ENCODE data around the gene ZRANB3. TPM values are rescaled to one million over a fixed set of nuclear protein-coding genes. Genes with fewer than 3 reads are reported as not detected.

Gene ZRANB3
- polyA plus RNA-seq, 1 donor (not counting 4 experiments of a cell fraction or from before 2014, with no cell fraction given): 10.6 TPM

DNA sequence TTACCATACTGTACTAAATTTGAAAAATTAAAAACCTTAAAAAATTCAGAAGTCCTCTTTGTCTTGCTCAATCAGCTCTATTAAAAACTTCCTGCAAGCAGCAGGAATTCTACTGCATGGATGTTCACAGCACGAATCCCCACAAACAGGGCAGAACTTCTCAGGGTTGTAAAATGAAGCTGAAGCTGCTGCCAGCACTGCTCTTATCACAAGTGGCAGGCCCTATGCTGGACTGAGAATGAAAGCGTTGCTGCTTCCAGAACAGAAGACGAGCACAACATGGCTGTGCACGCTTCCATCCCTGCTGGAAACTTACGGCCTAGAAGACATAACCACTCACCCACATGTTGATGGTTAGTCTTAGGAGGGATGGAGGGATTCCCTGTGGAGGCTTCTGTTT is 345.0 kb downstream of the ZRANB3 start:
- FAIRE-seq (no peak), DNase-seq (ENCODE audit: low read depth, low spot score) (no peak)
- dilution Hi-C loops (cut with MboI; ENCODE audit: extremely low pct_ligation_motif_present, low sequenced_read_pairs): no loop called here
- Histone ChIP-seq H3K9ac (ENCODE audit: control insufficient read depth, extremely low read depth, insufficient read depth, low read length) (no peak overlapping the region), H3K79me2 (ENCODE audit: control insufficient read depth, insufficient read depth, low read length) (no peaks in the 10 kb centered on the region), H3K27me3 (ENCODE audit: control insufficient read depth, extremely low read depth, insufficient read depth, low read length) (no peaks in the 10 kb centered on the region), H3K4me3 (ENCODE audit: control insufficient read depth in 2 of 3, extremely low read depth in 1 of 3, insufficient read depth in 2 of 3, low read depth in 1 of 3, low read length in 3 of 3) (no peak overlapping the region), H3K9me1 (ENCODE audit: control insufficient read depth, extremely low read depth, insufficient read depth, low read length) (no peaks in the 10 kb centered on the region), H3K4me2 (ENCODE audit: control insufficient read depth, extremely low read depth, insufficient read depth, low read depth, low read length) (no peak overlapping the region), H4K20me1 (ENCODE audit: control insufficient read depth, extremely low read depth, insufficient read depth, low read length) (no peaks in the 10 kb centered on the region), H3K4me1 (ENCODE audit: control insufficient read depth, extremely low read depth, insufficient read depth, low read length) (no peaks in the 10 kb centered on the region), H3K27ac (ENCODE audit: control insufficient read depth, insufficient read depth, low read length) (no peak overlapping the region), H2AFZ (ENCODE audit: control insufficient read depth, low read length) (no peak overlapping the region), H3K36me3 (ENCODE audit: control insufficient read depth in 2 of 2, extremely low read depth in 1 of 2, insufficient read depth in 2 of 2, low read length in 2 of 2) (peaks cover 0 to 2% of the 10 kb centered on the region in 2 experiments), H3K9me3 (ENCODE audit: control insufficient read depth, low read depth, low read length) (no peaks in the 10 kb centered on the region)
- no peak for TF ChIP-seq EZH2 (IDR thresholded peaks at IDR 0.05; ENCODE audit: low read length)

GRCh38 chr2:135183822-135184221 is 347.2 kb downstream of the ZRANB3 start:
- no peak for DNase-seq (ENCODE audit: low read depth, low spot score)
- no peak overlapping the region for H3K9ac ChIP-seq (ENCODE audit: control insufficient read depth, extremely low read depth, insufficient read depth, low read length)
- no peak for FAIRE-seq
- H3K4me2 ChIP-seq (ENCODE audit: control insufficient read depth, extremely low read depth, insufficient read depth, low read depth, low read length): no peak overlapping the region
- H3K27me3 ChIP-seq (ENCODE audit: control insufficient read depth, extremely low read depth, insufficient read depth, low read length): no peaks in the 10 kb centered on the region
- dilution Hi-C loops (cut with MboI; ENCODE audit: extremely low pct_ligation_motif_present, low sequenced_read_pairs): no loop called here
- H3K9me1 ChIP-seq (ENCODE audit: control insufficient read depth, extremely low read depth, insufficient read depth, low read length): no peaks in the 10 kb centered on the region
- H3K9me3 ChIP-seq (ENCODE audit: control insufficient read depth, low read depth, low read length): no peaks in the 10 kb centered on the region
- no peak overlapping the region for H3K27ac ChIP-seq (ENCODE audit: control insufficient read depth, insufficient read depth, low read length)
- TF ChIP-seq, protein P1, sequence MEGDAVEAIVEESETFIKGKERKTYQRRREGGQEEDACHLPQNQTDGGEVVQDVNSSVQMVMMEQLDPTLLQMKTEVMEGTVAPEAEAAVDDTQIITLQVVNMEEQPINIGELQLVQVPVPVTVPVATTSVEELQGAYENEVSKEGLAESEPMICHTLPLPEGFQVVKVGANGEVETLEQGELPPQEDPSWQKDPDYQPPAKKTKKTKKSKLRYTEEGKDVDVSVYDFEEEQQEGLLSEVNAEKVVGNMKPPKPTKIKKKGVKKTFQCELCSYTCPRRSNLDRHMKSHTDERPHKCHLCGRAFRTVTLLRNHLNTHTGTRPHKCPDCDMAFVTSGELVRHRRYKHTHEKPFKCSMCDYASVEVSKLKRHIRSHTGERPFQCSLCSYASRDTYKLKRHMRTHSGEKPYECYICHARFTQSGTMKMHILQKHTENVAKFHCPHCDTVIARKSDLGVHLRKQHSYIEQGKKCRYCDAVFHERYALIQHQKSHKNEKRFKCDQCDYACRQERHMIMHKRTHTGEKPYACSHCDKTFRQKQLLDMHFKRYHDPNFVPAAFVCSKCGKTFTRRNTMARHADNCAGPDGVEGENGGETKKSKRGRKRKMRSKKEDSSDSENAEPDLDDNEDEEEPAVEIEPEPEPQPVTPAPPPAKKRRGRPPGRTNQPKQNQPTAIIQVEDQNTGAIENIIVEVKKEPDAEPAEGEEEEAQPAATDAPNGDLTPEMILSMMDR (optimal IDR thresholded peaks at IDR 0.05 in 1 of 3, IDR thresholded peaks at IDR 0.05 in 1 of 3, conservative IDR thresholded peaks at IDR 0.05 in 1 of 3; ENCODE audit: extremely low read depth in 1 of 3, insufficient read depth in 2 of 3, low read length in 3 of 3): no peak
- no peak for TF ChIP-seq EZH2 (IDR thresholded peaks at IDR 0.05; ENCODE audit: low read length)
- peaks cover 0 to 2% of the 10 kb centered on the region in 2 experiments for H3K36me3 ChIP-seq (ENCODE audit: control insufficient read depth in 2 of 2, extremely low read depth in 1 of 2, insufficient read depth in 2 of 2, low read length in 2 of 2)
- H3K4me3 ChIP-seq (ENCODE audit: control insufficient read depth in 2 of 3, extremely low read depth in 1 of 3, insufficient read depth in 2 of 3, low read depth in 1 of 3, low read length in 3 of 3): no peak overlapping the region
- no peak overlapping the region for H2AFZ ChIP-seq (ENCODE audit: control insufficient read depth, low read length)
- no peaks in the 10 kb centered on the region for H3K79me2 ChIP-seq (ENCODE audit: control insufficient read depth, insufficient read depth, low read length)
- H3K4me1 ChIP-seq (ENCODE audit: control insufficient read depth, extremely low read depth, insufficient read depth, low read length): no peaks in the 10 kb centered on the region
- H4K20me1 ChIP-seq (ENCODE audit: control insufficient read depth, extremely low read depth, insufficient read depth, low read length): no peaks in the 10 kb centered on the region

DNA sequence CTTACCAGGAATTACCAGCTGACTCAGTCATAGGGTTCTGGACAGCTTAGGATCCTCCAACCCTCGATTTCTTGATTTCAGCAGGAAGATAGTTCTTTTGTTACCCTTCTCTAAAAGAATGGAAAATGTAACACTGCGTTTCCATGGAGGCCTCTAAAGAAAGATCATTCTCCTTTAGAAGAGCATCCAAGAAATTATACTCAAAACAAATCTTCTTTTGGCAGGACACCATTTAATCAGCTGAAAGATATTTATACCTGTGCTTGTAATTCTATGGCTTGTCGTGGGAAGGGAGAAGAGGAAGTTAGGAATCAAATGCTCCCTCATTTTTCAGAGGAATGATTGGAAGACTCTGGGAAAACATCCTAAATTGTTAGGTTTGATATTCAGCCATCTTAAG is 348.4 kb downstream of the ZRANB3 start:
- no peaks in the 10 kb centered on the region for H3K27me3 ChIP-seq (ENCODE audit: control insufficient read depth, extremely low read depth, insufficient read depth, low read length)
- TF ChIP-seq EZH2 (IDR thresholded peaks at IDR 0.05; ENCODE audit: low read length): no peak
- TF ChIP-seq, protein P1 (optimal IDR thresholded peaks at IDR 0.05 in 1 of 3, IDR thresholded peaks at IDR 0.05 in 1 of 3, conservative IDR thresholded peaks at IDR 0.05 in 1 of 3; ENCODE audit: extremely low read depth in 1 of 3, insufficient read depth in 2 of 3, low read length in 3 of 3): no peak
- H3K27ac ChIP-seq (ENCODE audit: control insufficient read depth, insufficient read depth, low read length): no peak overlapping the region
- DNase-seq (ENCODE audit: low read depth, low spot score): no peak
- FAIRE-seq: no peak
- no peaks in the 10 kb centered on the region for H3K4me1 ChIP-seq (ENCODE audit: control insufficient read depth, extremely low read depth, insufficient read depth, low read length)
- no peak overlapping the region for H3K4me3 ChIP-seq (ENCODE audit: control insufficient read depth in 2 of 3, extremely low read depth in 1 of 3, insufficient read depth in 2 of 3, low read depth in 1 of 3, low read length in 3 of 3)
- H3K9me3 ChIP-seq (ENCODE audit: control insufficient read depth, low read depth, low read length): no peaks in the 10 kb centered on the region
- no peak overlapping the region for H3K4me2 ChIP-seq (ENCODE audit: control insufficient read depth, extremely low read depth, insufficient read depth, low read depth, low read length)
- H3K36me3 ChIP-seq (ENCODE audit: control insufficient read depth in 2 of 2, extremely low read depth in 1 of 2, insufficient read depth in 2 of 2, low read length in 2 of 2): peaks cover 0 to 6% of the 10 kb centered on the region in 2 experiments
- H3K9ac ChIP-seq (ENCODE audit: control insufficient read depth, extremely low read depth, insufficient read depth, low read length): no peak overlapping the region
- dilution Hi-C loops (cut with MboI; ENCODE audit: extremely low pct_ligation_motif_present, low sequenced_read_pairs): no loop called here
- no peaks in the 10 kb centered on the region for H4K20me1 ChIP-seq (ENCODE audit: control insufficient read depth, extremely low read depth, insufficient read depth, low read length)
- no peaks in the 10 kb centered on the region for H3K9me1 ChIP-seq (ENCODE audit: control insufficient read depth, extremely low read depth, insufficient read depth, low read length)
- H3K79me2 ChIP-seq (ENCODE audit: control insufficient read depth, insufficient read depth, low read length): no peaks in the 10 kb centered on the region
- H2AFZ ChIP-seq (ENCODE audit: control insufficient read depth, low read length): no peak overlapping the region
